HG02870 (cell line): Measurements from ENCODE around the gene TERT.
"Not testable (repeated sequence)": the region's sequence is repeated elsewhere in the genome, so short reads cannot be mapped to it uniquely, and the experiment has no call there.

Experiments used
- ATAC-seq: cut with Tn5 transposase; IDR thresholded peaks from one replicate; pipeline ENCODE4 v1.9.1; 2021; ENCODE audit warnings: mild to moderate bottlenecking, moderate library complexity; ENCODE audit not compliant: unreplicated experiment

TERT gene

DNA sequence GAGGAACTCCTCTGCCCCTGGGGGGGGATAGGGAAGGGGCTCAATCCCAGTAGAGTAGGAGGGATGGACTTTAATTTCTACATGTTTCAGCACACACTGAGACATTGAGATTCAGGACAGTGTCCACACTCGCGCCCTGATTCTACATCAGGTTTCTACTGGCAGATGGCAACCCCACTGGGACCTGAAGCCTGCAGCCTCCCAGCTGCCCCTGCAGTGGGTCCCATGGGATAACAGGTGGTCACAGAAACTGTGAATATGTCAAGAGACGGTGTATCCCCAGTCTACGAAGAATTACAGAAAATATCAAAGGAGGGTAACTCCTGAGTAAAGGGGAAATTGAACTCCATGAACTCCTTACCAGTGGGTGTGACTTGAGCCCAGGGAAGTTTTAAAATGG lies 2.4 kb upstream of the TERT start:
- no peak for ATAC-seq

DNA sequence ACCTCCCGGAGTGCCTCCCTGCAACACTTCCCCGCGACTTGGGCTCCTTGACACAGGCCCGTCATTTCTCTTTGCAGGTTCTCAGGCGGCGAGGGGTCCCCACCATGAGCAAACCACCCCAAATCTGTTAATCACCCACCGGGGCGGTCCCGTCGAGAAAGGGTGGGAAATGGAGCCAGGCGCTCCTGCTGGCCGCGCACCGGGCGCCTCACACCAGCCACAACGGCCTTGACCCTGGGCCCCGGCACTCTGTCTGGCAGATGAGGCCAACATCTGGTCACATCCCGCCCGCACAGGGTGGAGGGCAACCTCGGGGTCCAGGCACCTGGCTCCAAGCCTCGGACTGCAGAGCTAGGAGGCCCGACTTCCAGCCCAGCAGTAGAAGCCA lies 776 bp upstream of the TERT start:
- no peak for ATAC-seq

DNA sequence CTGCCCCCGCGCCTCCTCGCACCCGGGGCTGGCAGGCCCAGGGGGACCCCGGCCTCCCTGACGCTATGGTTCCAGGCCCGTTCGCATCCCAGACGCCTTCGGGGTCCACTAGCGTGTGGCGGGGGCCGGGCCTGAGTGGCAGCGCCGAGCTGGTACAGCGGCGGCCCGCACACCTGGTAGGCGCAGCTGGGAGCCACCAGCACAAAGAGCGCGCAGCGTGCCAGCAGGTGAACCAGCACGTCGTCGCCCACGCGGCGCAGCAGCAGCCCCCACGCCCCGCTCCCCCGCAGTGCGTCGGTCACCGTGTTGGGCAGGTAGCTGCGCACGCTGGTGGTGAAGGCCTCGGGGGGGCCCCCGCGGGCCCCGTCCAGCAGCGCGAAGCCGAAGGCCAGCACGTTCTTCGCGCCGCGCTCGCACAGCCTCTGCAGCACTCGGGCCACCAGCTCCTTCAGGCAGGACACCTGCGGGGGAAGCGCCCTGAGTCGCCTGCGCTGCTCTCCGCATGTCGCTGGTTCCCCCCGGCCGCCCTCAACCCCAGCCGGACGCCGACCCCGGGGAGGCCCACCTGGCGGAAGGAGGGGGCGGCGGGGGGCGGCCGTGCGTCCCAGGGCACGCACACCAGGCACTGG lies 548 bp downstream of the TERT start:
- ATAC-seq, result no peak

DNA sequence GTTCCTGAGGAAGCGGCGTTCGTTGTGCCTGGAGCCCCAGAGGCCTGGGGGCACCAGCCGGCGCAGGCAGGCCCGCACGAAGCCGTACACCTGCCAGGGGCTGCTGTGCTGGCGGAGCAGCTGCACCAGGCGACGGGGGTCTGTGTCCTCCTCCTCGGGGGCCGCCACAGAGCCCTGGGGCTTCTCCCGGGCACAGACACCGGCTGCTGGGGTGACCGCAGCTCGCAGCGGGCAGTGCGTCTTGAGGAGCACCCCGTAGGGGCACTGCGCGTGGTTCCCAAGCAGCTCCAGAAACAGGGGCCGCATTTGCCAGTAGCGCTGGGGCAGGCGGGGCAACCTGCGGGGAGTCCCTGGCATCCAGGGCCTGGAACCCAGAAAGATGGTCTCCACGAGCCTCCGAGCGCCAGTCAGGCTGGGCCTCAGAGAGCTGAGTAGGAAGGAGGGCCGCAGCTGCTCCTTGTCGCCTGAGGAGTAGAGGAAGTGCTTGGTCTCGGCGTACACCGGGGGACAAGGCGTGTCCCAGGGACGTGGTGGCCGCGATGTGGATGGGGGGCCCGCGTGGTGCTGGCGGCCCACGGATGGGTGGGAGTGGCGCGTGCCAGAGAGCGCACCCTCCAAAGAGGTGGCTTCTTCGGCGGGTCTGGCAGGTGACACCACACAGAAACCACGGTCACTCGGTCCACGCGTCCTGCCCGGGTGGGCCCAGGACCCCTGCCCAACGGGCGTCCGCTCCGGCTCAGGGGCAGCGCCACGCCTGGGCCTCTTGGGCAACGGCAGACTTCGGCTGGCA lies 1.3 kb downstream of the TERT start:
- no peak for ATAC-seq

DNA sequence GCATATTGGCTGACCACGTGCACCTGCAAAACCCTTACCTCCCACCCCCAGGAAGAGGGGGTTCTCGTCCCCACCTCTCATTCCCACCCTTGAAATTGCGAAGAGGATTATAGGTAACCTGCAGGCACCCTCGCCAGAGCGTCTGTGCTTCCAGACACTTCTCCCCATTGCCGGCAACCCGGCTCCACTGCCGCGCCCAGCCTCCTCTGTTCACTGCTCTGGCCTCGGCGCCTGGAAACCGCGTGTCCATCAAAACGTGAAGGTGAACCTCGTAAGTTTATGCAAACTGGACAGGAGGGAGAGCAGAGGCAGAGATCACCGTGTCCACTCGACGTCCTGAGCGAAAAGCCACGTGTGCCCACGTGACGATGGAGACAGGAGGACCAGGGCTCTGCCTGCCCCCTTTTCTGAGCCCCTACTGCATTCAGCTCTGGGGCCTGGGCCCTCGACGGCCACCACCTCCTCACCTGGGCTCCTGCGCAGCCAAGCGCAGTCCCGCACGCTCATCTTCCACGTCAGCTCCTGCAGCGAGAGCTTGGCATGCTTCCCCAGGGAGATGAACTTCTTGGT lies 1.9 kb downstream of the TERT start:
- no peak for ATAC-seq

DNA sequence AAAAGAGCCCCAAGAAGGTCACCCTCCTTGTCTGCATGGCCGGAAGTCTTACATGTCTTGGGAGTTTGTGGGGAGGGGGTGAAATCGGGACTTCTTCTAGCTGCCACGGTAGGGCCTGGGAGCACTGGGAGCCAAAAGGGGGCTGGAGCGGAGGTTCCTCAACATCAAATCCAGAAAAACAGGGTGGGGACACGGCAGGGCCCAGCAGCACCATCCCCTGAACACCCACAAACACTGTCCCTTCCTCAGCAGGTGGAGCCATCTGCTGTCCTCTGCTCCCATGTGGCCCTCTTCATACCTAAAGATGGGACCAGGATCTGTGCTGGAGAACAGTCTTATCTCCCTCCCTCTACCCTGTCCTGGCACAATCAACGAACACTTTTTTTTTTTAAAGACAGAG lies 2.7 kb downstream of the TERT start:
- ATAC-seq, result no peak

DNA sequence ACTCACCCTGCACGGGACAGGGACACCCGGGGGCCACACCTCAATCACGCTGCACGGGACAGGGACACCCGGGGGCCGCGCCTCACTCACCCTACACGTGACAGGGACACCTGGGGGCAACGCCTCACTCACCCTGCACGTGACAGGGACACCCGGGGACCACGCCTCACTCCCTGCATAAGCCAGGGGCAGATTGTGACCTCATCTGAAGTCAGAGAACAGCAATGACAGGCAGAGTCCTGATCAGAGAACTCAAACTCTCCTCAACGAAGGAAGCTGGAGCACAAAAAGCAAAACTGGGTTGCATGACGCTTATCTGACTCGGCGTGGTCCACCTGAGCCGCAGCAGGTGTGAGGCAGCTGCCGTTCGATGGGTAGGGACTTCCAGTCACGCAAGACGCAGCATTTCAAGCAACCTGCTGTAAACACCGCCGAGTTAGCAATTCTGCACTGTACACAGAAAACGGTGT lies 3.2 kb downstream of the TERT start:
- no peak for ATAC-seq

DNA sequence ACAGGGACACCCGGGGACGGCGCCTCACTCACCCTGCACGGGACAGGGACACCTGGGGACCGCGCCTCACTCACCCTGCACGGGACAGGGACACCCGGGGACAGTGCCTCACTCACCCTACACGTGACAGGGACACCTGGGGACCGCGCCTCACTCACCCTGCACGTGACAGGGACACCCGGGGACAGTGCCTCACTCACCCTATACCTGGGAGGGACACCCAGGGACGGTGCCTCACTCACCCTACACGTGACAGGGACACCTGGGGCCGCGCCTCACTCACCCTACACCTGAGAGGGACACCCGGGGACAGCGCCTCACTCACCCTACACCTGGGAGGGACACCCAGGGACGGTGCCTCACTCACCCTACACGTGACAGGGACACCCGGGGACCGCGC lies 3.9 kb downstream of the TERT start:
- ATAC-seq, result not testable (repeated sequence)

DNA sequence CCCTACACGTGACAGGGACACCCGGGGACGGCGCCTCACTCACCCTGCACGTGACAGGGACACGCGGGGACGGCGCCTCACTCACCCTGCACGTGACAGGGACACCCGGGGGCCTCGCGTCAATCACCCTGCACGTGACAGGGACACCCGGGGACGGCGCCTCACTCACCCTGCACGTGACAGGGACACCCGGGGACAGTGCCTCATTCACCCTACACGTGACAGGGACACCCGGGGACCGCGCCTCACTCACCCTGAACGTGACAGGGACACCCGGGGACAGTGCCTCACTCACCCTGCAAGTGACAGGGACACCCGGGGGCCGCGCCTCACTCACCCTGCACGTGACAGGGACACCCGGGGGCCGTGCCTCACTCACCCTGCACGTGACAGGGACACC lies 5.3 kb downstream of the TERT start:
- ATAC-seq, result not testable (repeated sequence)

DNA sequence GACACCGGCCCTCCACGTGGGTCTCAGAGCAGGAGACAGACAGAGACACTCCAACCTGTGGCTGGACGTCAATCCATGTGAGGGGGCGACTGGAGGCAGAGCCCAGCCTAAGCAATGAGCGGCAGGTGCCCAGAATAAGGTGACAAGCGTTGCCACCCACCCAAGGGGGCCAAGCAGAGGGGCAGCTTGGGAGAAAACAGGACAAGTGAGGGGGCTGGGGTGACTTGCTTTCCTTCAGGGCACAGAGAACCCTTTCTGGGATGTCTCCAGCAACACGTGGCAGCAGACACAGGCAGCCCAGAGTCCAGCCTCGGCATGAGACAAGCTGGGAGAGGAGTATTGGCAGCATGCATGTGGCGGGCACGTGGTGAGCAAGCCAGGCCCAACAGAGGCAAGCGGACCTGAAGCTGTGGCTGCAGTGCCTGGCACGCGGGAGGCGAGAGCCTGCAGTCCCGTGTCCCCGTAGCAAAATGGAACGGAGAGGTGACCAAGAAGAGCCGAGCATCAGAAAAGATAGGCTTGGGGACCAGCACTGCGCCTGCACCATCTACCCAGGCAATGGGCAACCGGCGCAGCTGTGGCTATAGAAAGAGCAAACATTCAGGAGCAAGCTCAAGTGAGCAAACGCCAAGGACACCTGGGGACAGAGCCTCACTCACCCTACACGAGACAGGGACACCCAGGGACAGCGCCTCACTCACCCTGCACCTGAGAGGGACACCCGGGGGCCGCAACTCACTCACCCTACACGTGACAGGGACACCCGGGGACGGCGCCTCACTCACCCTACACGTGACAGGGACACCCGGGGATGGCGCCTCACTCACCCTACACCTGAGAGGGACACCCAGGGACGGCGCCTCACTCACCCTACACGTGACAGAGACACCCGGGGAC lies 6.2 kb downstream of the TERT start:
- no peak for ATAC-seq

DNA sequence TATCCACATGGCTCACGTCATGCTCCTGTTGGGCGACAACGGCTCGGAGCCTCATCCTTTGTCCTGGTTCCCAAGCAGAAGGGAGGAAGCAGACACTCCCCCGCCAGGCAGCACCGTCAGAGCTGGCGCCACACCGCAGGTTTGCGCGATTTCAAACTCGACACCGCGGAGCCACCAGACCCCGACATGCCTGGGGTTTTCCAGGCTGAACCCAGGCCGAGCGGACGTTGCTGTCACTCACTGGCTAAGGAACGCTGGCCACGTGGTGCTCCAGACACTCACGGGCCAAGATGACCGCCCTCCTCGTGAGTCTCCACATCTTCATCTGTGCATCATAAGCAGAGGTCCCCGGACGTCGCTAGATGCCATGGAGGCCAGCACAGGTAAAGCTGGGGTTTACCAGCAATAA lies 9.0 kb downstream of the TERT start:
- ATAC-seq, result no peak

DNA sequence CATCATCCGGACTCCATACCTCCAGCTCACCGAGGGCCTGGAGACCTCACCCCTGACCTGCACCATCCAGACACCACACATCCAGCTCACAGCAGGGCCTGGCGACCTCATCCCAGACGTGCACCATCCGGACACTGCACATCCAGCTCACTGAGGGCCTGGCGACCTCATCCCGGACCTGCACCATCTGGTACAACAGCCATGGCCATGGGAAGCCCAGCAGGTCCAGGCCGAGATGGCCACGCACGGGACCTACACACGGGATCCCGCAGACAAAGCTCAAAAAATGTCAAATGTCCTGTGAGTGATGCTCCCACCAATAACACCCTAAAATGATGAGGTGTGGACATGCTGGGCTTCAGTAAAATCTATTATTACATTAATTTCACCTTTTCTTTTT lies 9.7 kb downstream of the TERT start:
- ATAC-seq, result no peak

DNA sequence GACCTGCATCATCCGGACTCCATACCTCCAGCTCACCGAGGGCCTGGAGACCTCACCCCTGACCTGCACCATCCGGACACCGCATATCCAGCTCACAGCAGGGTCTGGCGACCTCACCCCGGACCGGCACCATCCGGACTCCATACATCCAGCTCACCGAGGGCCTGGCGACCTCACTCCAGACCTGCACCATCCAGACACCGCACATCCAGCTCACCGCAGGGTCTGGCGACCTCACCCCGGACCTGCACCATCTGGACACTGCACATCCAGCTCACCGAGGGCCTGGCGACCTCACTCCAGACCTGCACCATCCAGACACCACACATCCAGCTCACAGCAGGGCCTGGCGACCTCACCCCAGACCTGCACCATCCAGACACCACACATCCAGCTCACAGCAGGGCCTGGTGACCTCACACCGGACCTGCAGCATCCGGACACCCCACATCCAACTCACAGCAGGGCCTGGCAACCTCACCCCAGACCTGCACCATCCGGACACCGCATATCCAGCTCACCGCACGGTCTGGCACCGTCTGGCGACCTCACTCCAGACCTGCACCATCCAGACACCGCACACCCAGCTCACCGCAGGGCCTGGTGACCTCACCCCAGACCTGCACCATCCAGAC lies 10.4 kb downstream of the TERT start:
- ATAC-seq, result not testable (repeated sequence)

DNA sequence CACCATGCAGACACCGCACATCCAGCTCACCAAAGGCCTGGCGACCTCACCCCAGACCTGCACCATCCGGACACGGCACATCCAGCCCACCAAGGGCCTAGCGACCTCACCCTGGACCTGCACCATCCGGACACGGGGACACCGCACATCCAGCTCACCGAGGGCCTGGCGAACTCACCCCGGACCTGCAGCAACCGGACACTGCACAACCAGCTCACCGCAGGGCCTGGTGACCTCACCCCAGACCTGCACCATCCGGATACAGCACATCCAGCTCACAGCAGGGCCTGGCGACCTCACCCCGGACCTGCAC lies 11.2 kb downstream of the TERT start:
- ATAC-seq, result not testable (repeated sequence)

DNA sequence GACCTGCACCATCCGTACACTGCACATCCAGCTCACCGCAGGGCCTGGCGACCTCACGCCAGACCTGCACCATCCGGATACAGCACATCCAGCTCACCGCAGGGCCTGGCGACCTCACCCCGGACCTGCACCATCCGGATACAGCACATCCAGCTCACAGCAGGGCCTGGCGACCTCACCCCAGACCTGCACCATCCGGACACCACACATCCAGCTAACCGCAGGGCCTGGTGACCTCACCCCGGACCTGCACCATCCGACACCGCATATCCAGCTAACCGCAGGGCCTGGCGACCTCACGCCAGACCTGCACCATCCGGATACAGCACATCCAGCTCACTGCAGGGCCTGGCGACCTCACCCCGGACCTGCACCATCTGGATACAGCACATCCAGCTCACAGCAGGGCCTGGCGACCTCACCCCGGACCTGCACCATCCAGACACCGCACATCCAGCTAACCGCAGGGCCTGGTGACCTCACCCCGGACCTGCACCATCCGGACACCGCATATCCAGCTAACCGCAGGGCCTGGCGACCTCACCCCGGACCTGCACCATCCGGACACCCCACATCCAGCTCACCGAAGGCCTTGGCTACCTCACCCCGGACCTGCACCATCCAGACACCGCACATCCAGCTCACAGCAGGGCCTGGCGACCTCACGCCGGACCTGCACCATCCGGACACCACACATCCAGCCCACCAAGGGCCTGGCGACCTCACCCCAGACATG lies 11.7 kb downstream of the TERT start:
- ATAC-seq, result not testable (repeated sequence)

DNA sequence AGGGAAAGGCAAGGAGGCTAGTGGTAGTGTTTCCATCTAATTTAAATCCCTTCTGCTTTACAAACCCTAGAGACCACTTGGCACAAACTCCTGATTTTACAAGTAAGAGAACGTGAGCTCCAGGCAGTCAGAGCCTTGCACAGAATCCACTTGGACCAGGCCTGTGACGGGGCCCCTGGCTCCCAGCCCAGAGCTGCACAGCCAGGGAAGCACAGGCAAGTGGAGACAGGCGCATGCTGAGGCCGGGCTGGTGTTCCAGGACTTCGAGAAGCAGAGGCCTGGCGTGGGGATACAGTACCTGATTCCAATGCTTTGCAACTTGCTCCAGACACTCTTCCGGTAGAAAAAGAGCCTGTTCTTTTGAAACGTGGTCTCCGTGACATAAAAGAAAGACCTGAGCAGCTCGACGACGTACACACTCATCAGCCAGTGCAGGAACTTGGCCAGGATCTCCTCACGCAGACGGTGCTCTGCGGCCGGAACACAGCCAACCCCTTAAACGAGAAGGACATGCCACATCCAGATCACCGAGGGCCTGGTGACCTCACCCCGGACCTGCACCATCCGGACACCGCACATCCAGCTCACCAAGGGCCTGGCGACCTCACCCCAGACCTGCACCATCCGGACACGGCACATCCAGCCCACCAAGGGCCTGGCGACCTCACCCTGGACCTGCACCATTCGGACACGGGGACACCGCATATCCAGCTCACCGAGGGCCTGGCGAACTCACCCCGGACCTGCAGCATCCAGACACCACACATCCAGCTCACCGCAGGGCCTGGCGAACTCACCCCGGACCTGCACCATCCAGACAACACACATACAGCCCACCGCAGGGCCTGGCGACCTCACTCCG lies 12.5 kb downstream of the TERT start:
- no peak for ATAC-seq

DNA sequence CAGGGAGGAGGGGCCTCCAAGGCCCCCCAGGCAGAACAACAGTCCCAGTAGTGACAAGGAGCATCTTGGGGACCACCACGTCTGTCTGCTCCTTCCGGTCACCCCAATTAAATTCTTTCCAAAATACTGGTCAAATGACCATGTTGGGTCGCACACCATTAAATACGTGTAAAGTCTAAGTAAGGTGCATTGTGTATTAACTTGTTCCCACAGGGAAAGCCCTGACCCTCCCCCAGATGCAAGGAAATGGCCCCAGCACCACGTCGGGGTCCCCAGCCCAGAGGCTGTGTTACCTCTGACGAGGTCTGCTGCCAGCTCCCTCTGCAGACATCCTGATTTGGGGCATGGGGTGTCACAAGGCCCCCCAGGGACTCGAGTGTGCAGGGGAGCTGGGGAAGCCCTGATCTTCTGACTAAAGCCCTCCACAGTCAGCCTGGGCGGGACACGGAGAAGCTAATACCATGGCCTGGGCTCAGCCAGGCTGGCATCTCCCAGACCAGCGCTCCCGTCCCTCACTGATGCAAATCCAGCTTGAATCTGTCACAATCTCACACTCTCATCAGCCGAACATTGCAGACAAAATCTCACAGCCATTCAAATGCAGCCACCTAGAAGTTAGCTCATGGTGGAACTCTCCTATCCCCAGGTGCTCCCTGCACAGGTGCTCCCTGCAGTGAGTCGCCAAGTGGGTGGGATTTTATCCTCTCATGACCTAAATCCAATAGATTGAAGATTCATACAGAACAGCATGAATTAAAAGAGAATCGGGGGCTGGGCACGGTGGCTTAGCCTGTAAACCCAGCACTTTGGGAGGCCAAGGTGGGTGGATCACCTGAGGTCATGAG lies 13.6 kb downstream of the TERT start:
- no peak for ATAC-seq
